HG03135 (cell line): Measurements from ENCODE around the gene RLN3.

ENCODE experiments used
- ATAC-seq: cut with Tn5 transposase; IDR thresholded peaks from one replicate; pipeline ENCODE4 v1.9.1; 2021; ENCODE audit warnings: mild to moderate bottlenecking, moderate library complexity; ENCODE audit not compliant: unreplicated experiment

The RLN3 gene, protein sequence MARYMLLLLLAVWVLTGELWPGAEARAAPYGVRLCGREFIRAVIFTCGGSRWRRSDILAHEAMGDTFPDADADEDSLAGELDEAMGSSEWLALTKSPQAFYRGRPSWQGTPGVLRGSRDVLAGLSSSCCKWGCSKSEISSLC

DNA sequence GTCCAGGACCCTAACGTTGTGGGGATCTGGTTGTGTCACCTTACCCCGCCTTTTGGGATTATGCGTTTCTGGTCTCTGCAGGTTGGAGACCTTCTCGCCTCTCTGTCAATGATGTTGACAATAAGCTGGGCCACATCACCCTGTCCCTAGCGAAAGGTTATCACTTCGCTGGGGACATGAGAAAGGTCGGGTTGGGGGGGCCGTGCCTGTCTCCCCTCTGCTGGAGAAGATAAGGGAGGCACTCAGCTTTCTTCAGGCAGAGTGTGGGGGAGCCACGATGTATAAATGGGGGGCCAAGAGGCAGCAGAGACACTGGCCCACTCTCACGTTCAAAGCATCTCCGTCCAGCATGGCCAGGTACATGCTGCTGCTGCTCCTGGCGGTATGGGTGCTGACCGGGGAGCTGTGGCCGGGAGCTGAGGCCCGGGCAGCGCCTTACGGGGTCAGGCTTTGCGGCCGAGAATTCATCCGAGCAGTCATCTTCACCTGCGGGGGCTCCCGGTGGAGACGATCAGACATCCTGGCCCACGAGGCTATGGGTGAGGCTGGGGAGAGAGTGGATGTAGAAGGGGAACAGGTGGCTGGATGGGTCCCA, at the start of gene RLN3:
Gene RLN3 (plus strand): TSS at position 293 of the 595 bp plus-strand sequence. CDS start 57 bp downstream, at position 350.
- no peak for ATAC-seq

DNA sequence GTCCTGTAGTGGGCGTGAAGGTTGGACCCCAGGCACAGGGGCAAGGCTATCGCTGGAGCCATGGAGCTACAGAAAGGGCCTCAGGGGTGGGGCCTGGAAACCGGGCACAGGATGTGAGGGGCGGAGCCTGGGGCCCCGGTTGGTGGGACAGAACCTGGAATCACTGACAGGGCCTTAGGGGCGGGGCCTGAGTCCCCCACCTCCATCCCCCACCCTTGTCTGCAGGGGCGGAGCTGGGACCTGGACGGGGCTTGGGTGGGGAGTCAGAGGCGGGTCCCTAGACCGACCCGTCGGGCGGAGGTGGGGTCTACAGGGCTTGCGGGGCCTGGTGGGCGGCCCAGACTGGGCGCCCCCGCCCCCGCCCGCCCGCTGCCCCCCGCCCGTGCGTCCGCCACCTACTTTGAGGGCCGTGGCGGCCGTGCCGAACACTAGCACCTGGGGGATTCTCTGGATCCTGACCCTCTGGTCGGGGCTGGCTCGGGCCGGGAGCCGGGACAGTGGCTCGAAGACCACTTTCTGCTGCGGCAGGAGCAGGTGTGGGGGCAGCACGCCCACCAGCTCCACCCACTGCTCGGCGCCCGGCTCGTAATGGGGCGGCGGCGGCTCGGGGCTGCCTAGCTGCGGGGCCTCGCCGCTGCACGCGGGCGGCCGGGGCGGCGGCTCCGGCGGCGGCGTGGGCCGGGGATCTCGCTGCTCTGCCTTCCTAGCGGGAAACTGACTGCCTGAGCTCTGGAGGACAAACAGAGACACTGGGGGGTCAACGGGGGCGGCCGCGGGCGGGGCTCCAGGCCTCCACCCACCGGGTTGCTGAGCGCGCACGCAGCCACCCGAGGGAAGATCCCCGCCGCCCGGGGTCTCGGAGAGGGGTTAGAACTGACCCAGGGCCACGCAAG, 49.4 kb upstream of the RLN3 start:
- ATAC-seq: no peak

DNA sequence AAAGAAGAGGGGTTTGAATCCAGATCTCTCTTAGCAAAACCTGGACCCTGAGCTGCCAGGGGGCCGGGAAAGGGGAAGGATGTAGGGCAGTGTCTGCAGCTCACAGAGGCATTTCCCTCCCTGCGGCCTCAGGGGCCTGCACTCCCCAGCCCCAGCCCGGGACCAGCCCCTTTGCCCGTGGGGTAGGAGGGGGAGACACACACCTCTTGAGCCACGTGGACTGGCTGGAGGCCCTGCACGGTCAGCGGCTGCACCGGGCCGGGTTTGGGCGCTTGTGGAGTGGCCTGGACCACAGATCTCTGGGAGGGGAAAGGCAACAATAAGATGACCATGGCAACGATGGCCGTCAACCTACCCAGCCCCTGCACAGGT, 48.7 kb upstream of the RLN3 start:
- no peak for ATAC-seq

DNA sequence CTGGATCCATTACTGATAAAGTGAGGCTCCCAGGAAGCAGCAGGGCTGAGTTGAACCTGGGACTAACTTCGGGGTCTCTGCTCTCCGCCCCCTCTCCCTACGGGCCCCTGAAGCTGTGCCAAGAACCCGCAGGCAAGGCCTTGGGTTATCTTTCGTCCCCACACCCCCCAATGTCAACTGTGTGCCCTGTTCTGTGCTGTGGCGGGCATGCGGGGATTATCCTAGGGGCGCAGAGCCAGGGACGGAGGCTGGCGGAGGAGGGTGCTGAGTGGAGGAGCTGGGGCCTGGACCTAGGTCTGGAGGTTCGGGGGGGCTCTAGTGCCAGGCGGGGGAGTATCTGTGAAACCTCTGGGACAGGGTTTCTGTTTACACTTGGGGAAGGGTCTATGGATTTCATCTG, 48.3 kb upstream of the RLN3 start:
- ATAC-seq: no peak

DNA sequence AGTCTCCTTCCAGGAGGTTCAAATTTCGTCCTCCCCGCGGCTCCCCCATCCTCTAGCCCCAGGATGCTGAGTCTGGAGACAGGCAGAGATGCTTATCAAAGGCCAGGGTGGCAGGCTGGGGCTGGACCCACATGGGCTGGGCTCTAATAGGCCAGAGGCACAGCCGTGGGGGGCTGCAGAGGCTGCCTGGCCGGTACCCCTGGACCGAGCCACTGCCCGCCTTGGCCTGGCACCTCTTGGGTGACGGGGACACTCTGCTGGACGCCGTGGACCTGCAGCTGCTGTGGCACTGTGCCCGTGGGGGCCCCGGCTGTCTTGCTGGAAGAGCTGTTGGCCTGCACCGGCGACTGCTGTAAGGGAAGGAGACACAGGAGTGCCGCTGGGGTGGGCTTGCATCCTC, 47.6 kb upstream of the RLN3 start:
- no peak for ATAC-seq

DNA sequence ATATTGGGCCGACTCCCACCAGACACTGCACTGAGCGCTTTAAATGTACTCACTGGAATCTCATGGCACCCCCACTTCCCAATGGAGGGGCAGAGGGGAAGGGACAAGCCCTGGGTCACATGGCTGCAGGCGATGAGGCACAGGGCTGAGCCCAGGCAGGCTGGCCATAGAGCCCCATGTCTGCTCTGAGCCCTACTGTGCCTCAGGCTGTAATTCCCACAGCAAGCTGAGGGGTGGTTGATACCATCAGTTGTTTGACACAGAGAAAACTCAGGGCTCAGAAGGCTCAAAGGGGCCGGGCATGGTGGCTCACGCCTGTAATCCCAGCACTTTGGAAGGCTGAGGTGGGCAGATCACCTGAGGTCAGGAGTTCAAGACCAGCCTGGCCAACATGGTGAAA, 46.9 kb upstream of the RLN3 start:
- ATAC-seq: no peak

DNA sequence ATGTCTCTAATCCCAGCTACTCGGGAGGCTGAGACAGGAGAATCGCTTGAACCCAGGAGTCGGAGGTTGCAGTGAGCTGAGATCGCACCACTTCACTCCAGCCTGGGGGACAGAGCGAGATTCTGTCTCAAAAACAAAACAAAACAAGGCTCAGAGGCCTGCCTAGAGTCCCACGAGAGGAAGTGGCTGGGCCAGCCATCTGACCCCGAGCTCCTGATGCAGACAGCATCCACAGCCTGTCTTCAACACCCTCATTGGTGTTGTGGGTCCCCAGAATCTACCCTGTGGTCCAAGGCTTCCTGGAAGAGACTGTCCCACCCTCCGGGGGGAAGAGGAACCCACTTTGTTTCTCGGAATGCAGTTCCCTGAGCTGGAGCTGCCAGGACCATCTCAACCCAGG, 46.5 kb upstream of the RLN3 start:
- no peak for ATAC-seq

DNA sequence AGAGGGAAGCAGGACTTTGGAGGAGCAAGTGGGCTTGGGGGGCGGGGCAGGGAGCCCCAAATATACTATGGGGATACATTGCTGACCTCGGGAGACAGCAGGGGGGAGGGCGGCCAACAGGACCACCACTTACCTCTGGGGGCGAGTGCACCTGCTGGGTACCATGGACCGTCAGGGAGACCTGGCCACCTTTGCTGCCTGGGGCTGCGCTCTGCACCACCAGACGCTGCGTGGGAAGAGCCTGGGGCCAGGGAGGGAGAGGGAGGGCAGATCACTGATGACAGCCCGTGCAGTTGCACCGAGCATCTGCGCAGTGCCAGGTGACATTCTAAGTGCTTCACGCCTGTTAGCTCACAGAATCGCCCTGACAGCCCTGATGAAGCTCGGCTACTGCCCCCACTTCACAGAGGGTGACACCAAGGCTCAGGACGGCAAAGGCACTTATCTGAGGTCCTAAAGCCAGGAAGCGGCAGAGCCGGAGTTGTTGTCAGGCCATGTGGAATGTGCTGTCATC, 45.9 kb upstream of the RLN3 start:
- no peak for ATAC-seq

DNA sequence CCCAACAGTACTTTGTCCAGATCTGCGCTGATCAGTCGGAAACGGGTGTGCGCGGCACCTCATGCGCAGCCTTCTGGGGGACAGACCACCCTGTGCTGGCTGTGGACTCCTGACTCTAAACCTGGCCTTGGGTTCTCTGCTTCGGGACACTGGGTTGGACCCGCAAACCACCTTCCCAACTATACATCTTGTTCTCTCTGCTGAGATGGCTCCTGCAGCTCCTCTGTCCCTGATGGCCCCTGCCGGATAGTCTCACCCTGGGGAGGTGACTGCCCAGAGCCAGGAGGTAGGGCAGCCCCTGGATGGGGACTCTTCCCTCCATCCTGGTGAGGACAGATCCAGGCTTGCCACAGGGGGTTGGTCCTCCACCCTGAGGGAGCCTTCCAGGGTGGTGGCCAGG, 45.2 kb upstream of the RLN3 start:
- no peak for ATAC-seq

DNA sequence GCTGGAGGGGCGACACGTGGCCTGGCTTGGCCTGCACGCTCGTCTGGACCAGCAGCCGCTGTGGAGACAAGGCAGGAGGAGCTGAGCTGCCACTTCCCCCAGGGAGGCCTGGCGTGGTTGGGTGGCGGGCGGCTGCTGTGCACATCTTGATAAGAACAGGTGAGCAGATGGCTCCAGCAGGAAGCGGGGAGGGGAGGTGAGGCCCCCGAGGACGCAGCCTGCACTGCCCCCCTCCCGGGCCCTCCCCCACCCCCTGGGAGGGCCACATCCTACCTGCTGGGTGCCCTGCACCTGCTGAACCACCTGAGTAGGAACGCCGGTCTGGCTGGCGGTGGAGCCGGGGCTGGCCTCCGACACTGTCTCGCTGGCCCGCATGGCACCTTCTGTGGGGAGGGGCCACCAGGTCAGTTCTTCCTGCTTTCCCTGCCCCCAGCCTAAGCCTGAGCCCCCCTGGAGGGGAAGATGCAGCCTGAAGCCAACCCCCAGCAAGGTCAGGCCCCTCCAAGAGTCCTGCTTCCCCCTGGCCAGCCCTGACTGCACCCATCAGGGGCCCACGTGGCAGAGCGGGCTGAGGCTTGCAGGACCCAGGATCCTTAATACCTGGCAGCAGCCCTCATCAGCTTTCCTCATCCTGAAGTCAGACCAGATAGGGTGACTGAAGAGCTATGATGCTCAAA, 44.6 kb upstream of the RLN3 start:
- ATAC-seq: no peak

DNA sequence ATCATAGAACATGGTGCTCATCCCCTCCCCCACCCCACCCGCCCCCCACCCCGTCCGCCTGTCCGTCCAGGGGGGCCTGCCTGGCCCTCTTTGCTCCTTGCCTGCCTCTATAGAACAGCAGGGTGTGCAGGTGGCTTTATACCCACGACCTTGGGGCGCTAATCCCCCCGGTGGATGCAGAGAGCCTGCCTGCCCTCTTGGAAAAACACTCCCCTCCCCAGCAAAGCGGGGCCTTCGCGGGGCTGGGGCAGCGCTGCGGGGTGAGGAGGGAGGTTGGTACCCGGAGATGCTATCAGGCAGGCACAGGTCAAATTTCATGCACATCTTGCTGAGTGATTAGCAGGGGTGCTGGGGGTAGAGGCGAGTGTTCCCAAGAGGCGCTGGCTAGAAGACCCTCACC, 43.8 kb upstream of the RLN3 start:
- ATAC-seq: no peak

DNA sequence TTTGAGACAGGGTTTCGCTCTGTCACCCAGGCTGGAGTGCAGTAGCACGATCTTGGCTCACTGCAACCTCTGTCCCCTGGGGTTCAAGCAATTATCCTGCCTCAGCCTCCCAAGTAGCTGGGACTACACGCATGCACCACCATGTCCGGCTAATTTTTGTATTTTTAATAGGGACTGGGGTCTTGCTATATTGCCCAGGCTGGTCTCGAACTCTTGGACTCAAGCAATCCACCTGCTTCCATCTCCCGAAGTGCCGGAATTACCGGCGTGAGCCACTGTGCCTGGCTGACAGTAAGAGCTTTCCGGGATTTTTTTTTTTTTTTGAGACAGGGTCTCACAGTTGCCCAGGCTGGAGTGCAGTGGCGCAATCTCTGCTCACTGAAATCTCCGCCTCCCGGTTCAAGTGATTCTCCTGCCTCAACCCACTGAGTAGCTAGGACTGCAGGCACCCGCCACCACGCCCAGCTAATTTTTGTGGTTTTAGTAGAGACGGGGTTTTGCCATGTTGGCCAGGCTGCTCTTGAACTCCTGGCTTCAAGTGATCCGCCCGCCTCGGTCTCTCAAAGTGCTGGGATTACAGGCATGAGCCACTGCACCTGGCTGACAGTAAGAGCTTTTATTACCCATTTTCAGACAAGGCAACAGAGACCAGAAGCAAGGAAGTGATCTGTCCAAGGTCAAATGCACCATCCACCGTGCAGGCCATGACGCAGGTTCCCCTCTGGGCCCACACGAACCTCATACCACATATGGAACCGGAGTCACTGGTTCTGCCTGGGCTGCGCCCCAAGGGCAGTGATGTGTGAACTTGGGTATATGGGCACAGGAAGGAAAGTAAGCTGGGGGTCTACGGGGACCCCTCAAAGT, 42.8 kb upstream of the RLN3 start:
- ATAC-seq: no peak

DNA sequence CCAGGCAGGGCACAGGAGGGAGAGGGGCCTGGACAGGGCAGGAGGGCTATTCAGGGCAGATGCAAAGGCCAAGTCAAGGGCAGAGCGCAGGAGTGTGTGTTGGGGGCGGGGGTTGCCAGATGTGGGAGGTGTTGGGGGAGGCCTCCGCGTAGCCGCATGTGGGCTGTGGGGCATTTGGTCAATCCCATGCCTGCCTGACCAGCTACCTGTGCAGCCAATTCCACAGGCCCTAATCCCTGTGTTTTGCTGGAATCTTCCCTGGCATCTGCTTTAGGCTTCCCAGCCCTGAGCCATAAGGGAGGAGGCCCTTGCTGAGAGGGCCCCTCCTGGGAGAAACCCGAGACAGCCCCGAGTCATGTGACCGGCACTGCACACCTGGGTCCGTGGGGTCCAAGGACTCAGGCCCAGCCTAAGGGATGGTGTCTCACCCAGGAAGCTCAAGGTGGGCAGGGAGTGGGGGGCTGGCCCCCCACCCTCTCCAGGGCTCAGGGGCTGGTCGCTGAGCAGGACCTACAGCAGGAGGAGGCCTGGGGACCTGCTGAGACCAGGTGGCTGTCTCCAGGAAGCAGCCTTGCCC, 42.1 kb upstream of the RLN3 start:
- ATAC-seq: peak; percentile 4

DNA sequence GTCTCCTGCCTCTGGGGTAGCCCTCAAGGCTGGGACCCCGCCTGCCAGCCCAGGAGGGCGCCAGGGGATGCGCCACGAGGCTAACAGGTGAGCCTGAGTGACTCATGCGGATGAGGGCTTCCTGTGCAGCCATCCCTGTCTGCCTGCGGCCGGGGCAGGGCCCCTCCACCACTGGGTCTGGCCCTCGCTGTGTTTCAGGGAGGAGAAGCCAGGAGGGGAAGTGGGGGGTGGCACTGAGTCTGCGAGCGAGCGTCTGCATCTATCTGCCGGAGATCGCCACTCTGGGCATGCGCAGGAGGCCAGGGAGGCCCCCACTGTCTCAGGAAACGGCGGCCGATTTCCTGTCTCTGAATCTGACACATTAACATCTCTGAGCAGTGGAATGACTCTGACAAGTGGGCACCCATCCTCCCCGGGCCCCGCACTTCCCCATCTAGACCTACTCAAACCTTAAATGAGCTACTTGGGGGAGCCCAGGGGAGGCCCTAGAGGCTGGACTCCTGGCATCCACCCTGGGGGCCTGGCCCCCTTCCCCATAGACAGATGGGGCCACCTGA, 41.5 kb upstream of the RLN3 start:
- peak; percentile 79 for ATAC-seq

DNA sequence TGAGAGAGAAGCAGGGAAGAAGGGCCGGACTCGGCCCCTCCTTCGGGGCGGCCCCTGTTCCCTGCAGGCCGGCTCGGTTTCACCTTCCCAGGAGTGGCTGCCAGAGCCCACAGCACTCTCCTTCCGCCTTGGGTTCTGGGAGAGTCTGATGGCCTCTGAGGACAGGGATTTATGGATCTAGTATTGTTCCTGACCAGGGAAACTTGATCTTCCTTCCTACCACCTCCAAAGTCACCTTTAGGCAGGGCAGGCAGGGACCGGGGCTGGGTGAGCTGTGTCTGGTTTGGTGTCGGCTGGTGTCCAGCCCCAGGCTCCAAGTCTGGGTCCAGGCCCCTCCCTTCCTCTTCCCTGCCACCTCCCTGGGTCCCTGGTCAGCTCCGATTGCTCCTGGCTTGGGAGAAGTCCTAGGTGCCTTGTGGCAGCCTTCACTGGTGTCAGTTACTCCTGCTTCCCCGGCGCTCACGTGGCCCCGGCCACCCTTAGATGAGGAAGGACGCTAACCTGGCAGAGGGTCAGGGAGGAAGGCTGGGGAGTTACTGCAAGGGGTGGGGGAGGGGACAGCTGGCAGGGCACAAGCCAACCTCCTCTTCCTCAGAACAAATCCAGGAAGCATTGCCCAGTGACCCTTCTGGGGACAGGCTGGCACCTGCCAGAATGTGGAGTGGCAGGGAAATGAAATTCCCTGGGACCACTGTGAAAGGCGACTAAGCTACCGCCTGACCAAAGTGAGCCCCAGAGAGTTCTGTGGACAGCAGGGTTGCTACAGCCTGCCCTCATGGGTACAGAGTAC, 40.7 kb upstream of the RLN3 start:
- ATAC-seq: no peak

DNA sequence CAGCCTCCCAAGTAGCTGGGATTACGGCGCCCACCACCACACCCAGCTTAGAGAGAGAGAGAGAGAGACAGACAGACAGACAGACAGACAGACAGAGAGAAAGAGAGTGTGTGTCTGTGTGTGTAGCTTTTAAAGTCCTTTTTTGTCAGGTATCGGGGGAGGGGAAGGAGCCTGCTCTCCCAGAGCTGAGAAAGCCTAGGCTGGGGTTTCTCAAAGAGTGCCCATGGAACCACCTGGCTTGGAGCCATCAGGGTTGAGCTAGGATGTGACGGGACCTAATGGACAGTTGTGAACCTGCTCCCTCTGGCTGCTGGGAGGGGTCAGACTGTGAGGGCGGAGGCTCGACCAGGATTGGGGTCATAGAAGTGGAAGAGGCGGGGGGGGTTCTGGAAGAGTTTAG, 38.5 kb upstream of the RLN3 start:
- no peak for ATAC-seq

DNA sequence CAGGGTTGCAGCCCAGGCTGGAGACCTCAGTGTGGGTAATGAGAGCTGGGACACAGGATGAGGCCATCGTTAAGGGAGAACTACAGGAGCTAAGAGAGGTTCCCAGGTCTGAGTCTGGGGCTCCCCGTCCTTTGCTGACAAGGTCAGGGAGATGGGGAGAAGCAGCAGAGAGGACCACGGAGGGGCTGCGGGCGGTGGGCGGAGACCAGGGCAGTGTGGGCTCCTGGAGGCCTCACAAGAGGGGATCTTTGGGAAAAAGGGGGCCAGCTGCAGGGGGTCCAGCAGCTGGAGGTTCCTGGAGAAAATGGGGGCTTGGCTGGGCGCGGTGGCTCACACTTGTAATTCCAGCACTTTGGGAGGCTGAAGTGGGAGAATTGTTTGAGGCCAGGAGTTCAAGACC, 37.9 kb upstream of the RLN3 start:
- no peak for ATAC-seq

DNA sequence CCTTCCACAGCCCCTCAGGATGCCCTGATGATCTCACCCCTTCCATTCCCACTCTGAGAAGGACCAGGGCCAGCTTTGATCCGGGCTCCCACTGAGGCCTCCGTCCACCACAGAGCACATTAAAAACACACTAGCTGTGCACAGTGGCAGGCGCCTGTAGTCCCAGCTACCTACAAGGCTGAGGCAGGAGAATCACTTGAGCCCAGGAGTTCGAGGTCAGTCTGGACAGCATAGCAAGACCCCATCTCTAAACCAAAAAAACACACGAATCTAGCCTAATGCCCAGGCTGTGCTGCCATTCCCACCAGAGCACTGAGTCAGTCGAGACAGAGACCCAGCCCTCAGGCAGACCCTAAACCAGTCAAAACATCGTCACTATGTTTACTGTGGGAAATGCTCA, 35.9 kb upstream of the RLN3 start:
- no peak for ATAC-seq
